ENCODE data around the gene KCNN2. TPM values are rescaled to one million over a fixed set of nuclear protein-coding genes. Genes with fewer than 3 reads are reported as not detected.

KCNN2 gene
- polyA plus RNA-seq, 1 donor from 2014 or later = 1.0 TPM

GRCh38 chr5:114435885-114436299 is 74.0 kb downstream of the KCNN2 start:
- H3K79me2 ChIP-seq (replicated peaks; ENCODE audit: insufficient read depth, low read length) = no peaks in the 10 kb centered on the region
- H3K4me3 ChIP-seq (ENCODE audit: low read length) = no peak overlapping the region
- H3K27ac ChIP-seq (ENCODE audit: low read length) = no peak overlapping the region

DNA sequence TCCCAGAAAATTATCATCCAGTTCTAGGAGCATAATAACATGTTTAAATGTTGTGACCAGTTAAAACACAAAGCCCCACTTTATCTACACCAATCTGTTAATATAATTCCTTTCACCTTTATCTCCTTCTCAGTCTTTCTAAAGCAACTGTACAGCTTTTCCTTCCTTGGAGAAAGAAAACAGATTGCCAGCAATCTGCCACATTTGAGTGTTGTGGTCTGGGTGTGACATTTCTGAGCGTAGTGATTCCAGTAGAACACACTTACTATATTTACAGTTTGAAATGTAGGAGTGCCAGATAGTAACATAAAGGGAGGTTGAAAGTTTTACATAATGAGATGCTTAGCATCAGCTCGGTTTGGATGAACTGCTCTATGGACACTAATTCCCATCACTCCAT is 76.1 kb downstream of the KCNN2 start:
- TF ChIP-seq TAF1 (IDR thresholded peaks at IDR 0.05; ENCODE audit: low read depth) (no peak), SMC3 (conservative IDR thresholded peaks at IDR 0.05; ENCODE audit: poor library complexity) (no peak), EZH2 (IDR thresholded peaks at IDR 0.05; ENCODE audit: borderline replicate concordance, insufficient read depth, low read length, poor library complexity, severe bottlenecking) (no peak), RAD21 (conservative IDR thresholded peaks at IDR 0.05) (no peak), MXI1 (conservative IDR thresholded peaks at IDR 0.05; ENCODE audit: poor library complexity, severe bottlenecking) (no peak), POLR2AphosphoS5 (IDR thresholded peaks at IDR 0.05) (no peak), EP300 (conservative IDR thresholded peaks at IDR 0.05; ENCODE audit: poor library complexity, severe bottlenecking) (no peak)
- TF ChIP-seq, protein P1, sequence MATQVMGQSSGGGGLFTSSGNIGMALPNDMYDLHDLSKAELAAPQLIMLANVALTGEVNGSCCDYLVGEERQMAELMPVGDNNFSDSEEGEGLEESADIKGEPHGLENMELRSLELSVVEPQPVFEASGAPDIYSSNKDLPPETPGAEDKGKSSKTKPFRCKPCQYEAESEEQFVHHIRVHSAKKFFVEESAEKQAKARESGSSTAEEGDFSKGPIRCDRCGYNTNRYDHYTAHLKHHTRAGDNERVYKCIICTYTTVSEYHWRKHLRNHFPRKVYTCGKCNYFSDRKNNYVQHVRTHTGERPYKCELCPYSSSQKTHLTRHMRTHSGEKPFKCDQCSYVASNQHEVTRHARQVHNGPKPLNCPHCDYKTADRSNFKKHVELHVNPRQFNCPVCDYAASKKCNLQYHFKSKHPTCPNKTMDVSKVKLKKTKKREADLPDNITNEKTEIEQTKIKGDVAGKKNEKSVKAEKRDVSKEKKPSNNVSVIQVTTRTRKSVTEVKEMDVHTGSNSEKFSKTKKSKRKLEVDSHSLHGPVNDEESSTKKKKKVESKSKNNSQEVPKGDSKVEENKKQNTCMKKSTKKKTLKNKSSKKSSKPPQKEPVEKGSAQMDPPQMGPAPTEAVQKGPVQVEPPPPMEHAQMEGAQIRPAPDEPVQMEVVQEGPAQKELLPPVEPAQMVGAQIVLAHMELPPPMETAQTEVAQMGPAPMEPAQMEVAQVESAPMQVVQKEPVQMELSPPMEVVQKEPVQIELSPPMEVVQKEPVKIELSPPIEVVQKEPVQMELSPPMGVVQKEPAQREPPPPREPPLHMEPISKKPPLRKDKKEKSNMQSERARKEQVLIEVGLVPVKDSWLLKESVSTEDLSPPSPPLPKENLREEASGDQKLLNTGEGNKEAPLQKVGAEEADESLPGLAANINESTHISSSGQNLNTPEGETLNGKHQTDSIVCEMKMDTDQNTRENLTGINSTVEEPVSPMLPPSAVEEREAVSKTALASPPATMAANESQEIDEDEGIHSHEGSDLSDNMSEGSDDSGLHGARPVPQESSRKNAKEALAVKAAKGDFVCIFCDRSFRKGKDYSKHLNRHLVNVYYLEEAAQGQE (IDR thresholded peaks at IDR 0.05; ENCODE audit: borderline replicate concordance) = no peak
- TF ChIP-seq, protein P2, sequence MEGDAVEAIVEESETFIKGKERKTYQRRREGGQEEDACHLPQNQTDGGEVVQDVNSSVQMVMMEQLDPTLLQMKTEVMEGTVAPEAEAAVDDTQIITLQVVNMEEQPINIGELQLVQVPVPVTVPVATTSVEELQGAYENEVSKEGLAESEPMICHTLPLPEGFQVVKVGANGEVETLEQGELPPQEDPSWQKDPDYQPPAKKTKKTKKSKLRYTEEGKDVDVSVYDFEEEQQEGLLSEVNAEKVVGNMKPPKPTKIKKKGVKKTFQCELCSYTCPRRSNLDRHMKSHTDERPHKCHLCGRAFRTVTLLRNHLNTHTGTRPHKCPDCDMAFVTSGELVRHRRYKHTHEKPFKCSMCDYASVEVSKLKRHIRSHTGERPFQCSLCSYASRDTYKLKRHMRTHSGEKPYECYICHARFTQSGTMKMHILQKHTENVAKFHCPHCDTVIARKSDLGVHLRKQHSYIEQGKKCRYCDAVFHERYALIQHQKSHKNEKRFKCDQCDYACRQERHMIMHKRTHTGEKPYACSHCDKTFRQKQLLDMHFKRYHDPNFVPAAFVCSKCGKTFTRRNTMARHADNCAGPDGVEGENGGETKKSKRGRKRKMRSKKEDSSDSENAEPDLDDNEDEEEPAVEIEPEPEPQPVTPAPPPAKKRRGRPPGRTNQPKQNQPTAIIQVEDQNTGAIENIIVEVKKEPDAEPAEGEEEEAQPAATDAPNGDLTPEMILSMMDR (IDR thresholded peaks at IDR 0.05; ENCODE audit: poor library complexity, severe bottlenecking) = no peak
- Histone ChIP-seq H3K79me2 (replicated peaks; ENCODE audit: insufficient read depth, low read length) (no peaks in the 10 kb centered on the region), H3K27ac (ENCODE audit: low read length) (no peak overlapping the region), H3K9ac (ENCODE audit: low read length) (no peak overlapping the region), H2AFZ (ENCODE audit: low read depth, low read length) (no peak overlapping the region), H3K4me3 (ENCODE audit: low read length) (no peak overlapping the region), H3K9me2 (ENCODE audit: insufficient read depth, low read length) (no peaks in the 10 kb centered on the region), H4K20me1 (ENCODE audit: insufficient read depth) (no peaks in the 10 kb centered on the region), H3K4me2 (ENCODE audit: low read length) (no peak overlapping the region), H3K36me3 (ENCODE audit: insufficient read depth, low read length) (no peaks in the 10 kb centered on the region), H3K27me3 (ENCODE audit: insufficient read depth, low read depth, low read length) (no peaks in the 10 kb centered on the region), H3K9me3 (ENCODE audit: low read length) (no peaks in the 10 kb centered on the region), H3F3A (ENCODE audit: insufficient read depth, low read length, poor library complexity, severe bottlenecking) (no peaks in the 10 kb centered on the region)

More at GRCh38 chr5:114435885-114436299, 74.0 kb downstream of the KCNN2 start:
- H3K36me3 ChIP-seq (ENCODE audit: insufficient read depth, low read length) = no peaks in the 10 kb centered on the region
- no peaks in the 10 kb centered on the region for H3F3A ChIP-seq (ENCODE audit: insufficient read depth, low read length, poor library complexity, severe bottlenecking)
- no peak overlapping the region for H2AFZ ChIP-seq (ENCODE audit: low read depth, low read length)
- H3K9me3 ChIP-seq (ENCODE audit: low read length) = no peaks in the 10 kb centered on the region
- H3K27me3 ChIP-seq (ENCODE audit: insufficient read depth, low read depth, low read length) = no peaks in the 10 kb centered on the region
- no peak overlapping the region for H3K9ac ChIP-seq (ENCODE audit: low read length)
- TF ChIP-seq SMC3 (conservative IDR thresholded peaks at IDR 0.05; ENCODE audit: poor library complexity) = no peak
- TF ChIP-seq RAD21 (conservative IDR thresholded peaks at IDR 0.05) = no peak
- TF ChIP-seq, protein P2 (IDR thresholded peaks at IDR 0.05; ENCODE audit: poor library complexity, severe bottlenecking) = no peak
- TF ChIP-seq EZH2 (IDR thresholded peaks at IDR 0.05; ENCODE audit: borderline replicate concordance, insufficient read depth, low read length, poor library complexity, severe bottlenecking) = no peak
- TF ChIP-seq MXI1 (conservative IDR thresholded peaks at IDR 0.05; ENCODE audit: poor library complexity, severe bottlenecking) = no peak
- TF ChIP-seq, protein P1 (IDR thresholded peaks at IDR 0.05; ENCODE audit: borderline replicate concordance) = no peak
- TF ChIP-seq POLR2AphosphoS5 (IDR thresholded peaks at IDR 0.05) = no peak
- TF ChIP-seq TAF1 (IDR thresholded peaks at IDR 0.05; ENCODE audit: low read depth) = no peak
- TF ChIP-seq EP300 (conservative IDR thresholded peaks at IDR 0.05; ENCODE audit: poor library complexity, severe bottlenecking) = no peak
- no peaks in the 10 kb centered on the region for H4K20me1 ChIP-seq (ENCODE audit: insufficient read depth)
- no peak overlapping the region for H3K4me2 ChIP-seq (ENCODE audit: low read length)
- H3K9me2 ChIP-seq (ENCODE audit: insufficient read depth, low read length) = no peaks in the 10 kb centered on the region
